Measurements from ENCODE around the gene ING1.

ING1 gene

DNA sequence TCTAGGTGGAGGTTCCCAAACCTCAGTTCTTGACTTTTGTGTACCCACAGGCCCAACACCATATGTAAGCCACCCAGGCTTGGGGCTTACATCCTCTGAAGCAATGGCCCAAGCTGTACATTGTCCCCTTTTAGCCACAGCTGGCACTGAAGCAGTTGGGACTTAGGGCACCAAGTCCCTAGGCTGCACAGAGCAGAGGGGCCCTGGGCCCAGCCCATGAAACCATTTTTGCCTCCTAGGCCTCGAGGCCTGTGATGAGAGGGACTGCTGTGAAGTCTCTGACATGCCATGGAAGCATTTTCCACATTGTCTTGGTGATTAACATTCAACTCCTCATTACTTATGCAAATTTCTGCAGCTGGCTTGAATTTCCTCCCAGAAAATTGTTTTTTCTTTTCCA lies 30.2 kb downstream of the ING1 start:
- no peak overlapping the region for H3K4me3 ChIP-seq (ENCODE audit: insufficient read depth, low read depth, low read length)
- 86 to 96% methylated on average over 1 of the region's 1 CpG for WGBS, 2 experiments
- H3K27me3 ChIP-seq (ENCODE audit: control insufficient read depth, insufficient read depth, low read length, poor library complexity, severe bottlenecking) = no peaks in the 10 kb centered on the region
- no peaks in the 10 kb centered on the region for H3K9me3 ChIP-seq (ENCODE audit: control insufficient read depth, low read length)
- H3K4me1 ChIP-seq (ENCODE audit: control insufficient read depth, insufficient read depth, low read length) = no peaks in the 10 kb centered on the region
- no peak overlapping the region for H3K27ac ChIP-seq (ENCODE audit: insufficient read depth, low read depth, low read length, poor library complexity, severe bottlenecking)
- no peaks in the 10 kb centered on the region for H3K36me3 ChIP-seq (ENCODE audit: control insufficient read depth, insufficient read depth, low read length)

DNA sequence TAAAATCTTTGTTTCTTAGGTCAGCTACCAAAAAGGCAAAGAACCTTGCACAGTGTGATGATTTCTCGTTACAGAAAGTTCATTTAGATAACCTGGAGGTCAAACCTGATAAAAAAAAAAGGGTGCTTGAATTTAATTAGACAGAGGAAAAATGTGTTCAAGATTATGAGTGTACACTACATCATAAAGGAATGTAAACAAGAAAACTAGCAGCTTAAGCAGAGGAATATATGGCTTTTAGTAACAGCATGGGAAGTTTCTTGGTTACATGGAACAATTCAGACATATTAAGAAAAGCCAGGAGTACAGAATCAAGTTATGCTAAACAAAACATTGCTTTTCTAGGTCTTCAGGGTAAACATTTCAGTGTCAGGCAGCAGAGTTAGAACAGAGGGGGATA lies 32.9 kb downstream of the ING1 start:
- Histone ChIP-seq H3K27me3 (ENCODE audit: control insufficient read depth, insufficient read depth, low read length, poor library complexity, severe bottlenecking) (no peaks in the 10 kb centered on the region), H3K9me3 (ENCODE audit: control insufficient read depth, low read length) (no peaks in the 10 kb centered on the region), H3K36me3 (ENCODE audit: control insufficient read depth, insufficient read depth, low read length) (no peaks in the 10 kb centered on the region), H3K4me1 (ENCODE audit: control insufficient read depth, insufficient read depth, low read length) (no peaks in the 10 kb centered on the region), H3K4me3 (ENCODE audit: insufficient read depth, low read depth, low read length) (no peak overlapping the region), H3K27ac (ENCODE audit: insufficient read depth, low read depth, low read length, poor library complexity, severe bottlenecking) (no peak overlapping the region)
- 85 to 89% methylated on average over 1 of the region's 1 CpG for WGBS, 2 experiments

DNA sequence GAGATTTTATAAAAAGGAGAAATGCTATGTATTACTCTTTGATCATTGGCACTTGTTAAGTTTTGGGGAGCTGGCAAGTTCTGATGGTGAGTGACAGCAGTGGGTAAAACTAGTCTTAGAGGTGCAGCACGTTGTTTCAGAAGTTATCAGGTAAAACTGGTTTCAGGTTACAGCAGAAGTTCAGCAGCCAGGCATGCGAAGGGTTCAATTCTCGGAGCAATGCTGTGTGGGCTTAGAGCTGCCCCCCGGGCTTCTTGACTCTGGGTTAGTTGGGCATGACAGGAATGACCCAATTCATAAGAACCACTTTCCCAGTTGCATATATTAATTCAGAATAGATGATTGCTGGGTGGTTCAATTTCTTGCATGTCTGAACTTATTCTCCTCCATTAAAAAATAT lies 34.8 kb downstream of the ING1 start:
- Histone ChIP-seq H3K4me3 (ENCODE audit: insufficient read depth, low read depth, low read length) (no peak overlapping the region), H3K27ac (ENCODE audit: insufficient read depth, low read depth, low read length, poor library complexity, severe bottlenecking) (no peak overlapping the region), H3K9me3 (ENCODE audit: control insufficient read depth, low read length) (no peaks in the 10 kb centered on the region), H3K36me3 (ENCODE audit: control insufficient read depth, insufficient read depth, low read length) (no peaks in the 10 kb centered on the region), H3K27me3 (ENCODE audit: control insufficient read depth, insufficient read depth, low read length, poor library complexity, severe bottlenecking) (no peaks in the 10 kb centered on the region), H3K4me1 (ENCODE audit: control insufficient read depth, insufficient read depth, low read length) (no peaks in the 10 kb centered on the region)
- 65 to 70% methylated on average over 4 of the region's 4 CpGs for WGBS, 2 experiments

GRCh38 chr13:110756219-110756631 lies 42.7 kb downstream of the ING1 start:
- Histone ChIP-seq H3K9me3 (ENCODE audit: control insufficient read depth, low read length) (no peaks in the 10 kb centered on the region), H3K27me3 (ENCODE audit: control insufficient read depth, insufficient read depth, low read length, poor library complexity, severe bottlenecking) (no peaks in the 10 kb centered on the region), H3K27ac (ENCODE audit: insufficient read depth, low read depth, low read length, poor library complexity, severe bottlenecking) (no peak overlapping the region), H3K4me1 (ENCODE audit: control insufficient read depth, insufficient read depth, low read length) (no peaks in the 10 kb centered on the region), H3K4me3 (ENCODE audit: insufficient read depth, low read depth, low read length) (no peak overlapping the region), H3K36me3 (ENCODE audit: control insufficient read depth, insufficient read depth, low read length) (no peaks in the 10 kb centered on the region)
- 66 to 70% methylated on average over 3 of the region's 3 CpGs for WGBS, 2 experiments

- WGBS, 2 experiments = 88 to 91% methylated on average over 14 of the region's 14 CpGs
- no peaks in the 10 kb centered on the region for H3K36me3 ChIP-seq (ENCODE audit: control insufficient read depth, insufficient read depth, low read length)
- H3K9me3 ChIP-seq (ENCODE audit: control insufficient read depth, low read length) = no peaks in the 10 kb centered on the region
- no peak overlapping the region for H3K4me3 ChIP-seq (ENCODE audit: insufficient read depth, low read depth, low read length)
- H3K27me3 ChIP-seq (ENCODE audit: control insufficient read depth, insufficient read depth, low read length, poor library complexity, severe bottlenecking) = no peaks in the 10 kb centered on the region
- H3K4me1 ChIP-seq (ENCODE audit: control insufficient read depth, insufficient read depth, low read length) = no peaks in the 10 kb centered on the region
- no peak overlapping the region for H3K27ac ChIP-seq (ENCODE audit: insufficient read depth, low read depth, low read length, poor library complexity, severe bottlenecking)
Observed at GRCh38 chr13:110757296-110757695, 43.8 kb downstream of the ING1 start.

DNA sequence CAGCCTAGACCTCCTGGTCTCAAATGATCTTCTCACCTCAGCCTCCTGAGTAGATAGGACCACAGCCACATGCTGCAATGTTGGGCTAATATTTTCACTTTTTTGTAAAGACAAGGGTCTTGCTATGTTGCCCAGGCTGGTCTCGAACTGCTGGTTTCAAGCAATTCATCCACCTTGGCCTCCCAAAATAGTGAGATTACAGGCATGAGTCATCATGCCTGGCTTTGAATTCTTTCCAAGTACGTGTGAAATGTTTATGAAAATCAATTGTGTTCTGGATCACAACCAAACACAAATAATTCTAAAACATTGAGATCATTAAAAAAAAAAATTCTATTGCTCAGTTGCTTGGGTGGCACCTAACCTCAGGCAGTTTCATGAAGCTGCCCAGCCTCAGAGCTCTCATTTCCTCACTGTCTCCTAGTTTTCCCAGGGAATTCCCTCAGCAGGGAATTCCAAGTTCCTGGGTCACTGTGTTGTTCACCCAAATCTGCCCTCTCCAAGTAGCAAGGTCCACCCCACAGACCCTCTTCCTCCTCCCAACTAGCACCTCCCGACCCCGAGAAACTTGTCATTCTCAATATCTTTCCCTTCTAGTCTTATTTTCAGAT lies 44.8 kb downstream of the ING1 start:
- no peaks in the 10 kb centered on the region for H3K36me3 ChIP-seq (ENCODE audit: control insufficient read depth, insufficient read depth, low read length)
- H3K9me3 ChIP-seq (ENCODE audit: control insufficient read depth, low read length) = no peaks in the 10 kb centered on the region
- H3K27me3 ChIP-seq (ENCODE audit: control insufficient read depth, insufficient read depth, low read length, poor library complexity, severe bottlenecking) = no peaks in the 10 kb centered on the region
- no peak overlapping the region for H3K4me3 ChIP-seq (ENCODE audit: insufficient read depth, low read depth, low read length)
- WGBS, 2 experiments = 96 to 100% methylated on average over 3 to 4 of the region's 4 CpGs
- no peaks in the 10 kb centered on the region for H3K4me1 ChIP-seq (ENCODE audit: control insufficient read depth, insufficient read depth, low read length)
- H3K27ac ChIP-seq (ENCODE audit: insufficient read depth, low read depth, low read length, poor library complexity, severe bottlenecking) = no peak overlapping the region

GRCh38 chr13:110759710-110760109 lies 46.2 kb downstream of the ING1 start:
- 95 to 98% methylated on average over 4 of the region's 4 CpGs for WGBS, 2 experiments
- Histone ChIP-seq H3K27me3 (ENCODE audit: control insufficient read depth, insufficient read depth, low read length, poor library complexity, severe bottlenecking) (no peaks in the 10 kb centered on the region), H3K4me3 (ENCODE audit: insufficient read depth, low read depth, low read length) (no peak overlapping the region), H3K9me3 (ENCODE audit: control insufficient read depth, low read length) (no peaks in the 10 kb centered on the region), H3K36me3 (ENCODE audit: control insufficient read depth, insufficient read depth, low read length) (no peaks in the 10 kb centered on the region), H3K27ac (ENCODE audit: insufficient read depth, low read depth, low read length, poor library complexity, severe bottlenecking) (no peak overlapping the region), H3K4me1 (ENCODE audit: control insufficient read depth, insufficient read depth, low read length) (no peaks in the 10 kb centered on the region)

GRCh38 chr13:110760611-110761010 lies 47.1 kb downstream of the ING1 start:
- no peaks in the 10 kb centered on the region for H3K27me3 ChIP-seq (ENCODE audit: control insufficient read depth, insufficient read depth, low read length, poor library complexity, severe bottlenecking)
- no peaks in the 10 kb centered on the region for H3K36me3 ChIP-seq (ENCODE audit: control insufficient read depth, insufficient read depth, low read length)
- H3K4me3 ChIP-seq (ENCODE audit: insufficient read depth, low read depth, low read length) = no peak overlapping the region
- H3K9me3 ChIP-seq (ENCODE audit: control insufficient read depth, low read length) = no peaks in the 10 kb centered on the region
- WGBS, 2 experiments = 94 to 95% methylated on average over 6 of the region's 6 CpGs
- H3K27ac ChIP-seq (ENCODE audit: insufficient read depth, low read depth, low read length, poor library complexity, severe bottlenecking) = no peak overlapping the region
- H3K4me1 ChIP-seq (ENCODE audit: control insufficient read depth, insufficient read depth, low read length) = no peaks in the 10 kb centered on the region

DNA sequence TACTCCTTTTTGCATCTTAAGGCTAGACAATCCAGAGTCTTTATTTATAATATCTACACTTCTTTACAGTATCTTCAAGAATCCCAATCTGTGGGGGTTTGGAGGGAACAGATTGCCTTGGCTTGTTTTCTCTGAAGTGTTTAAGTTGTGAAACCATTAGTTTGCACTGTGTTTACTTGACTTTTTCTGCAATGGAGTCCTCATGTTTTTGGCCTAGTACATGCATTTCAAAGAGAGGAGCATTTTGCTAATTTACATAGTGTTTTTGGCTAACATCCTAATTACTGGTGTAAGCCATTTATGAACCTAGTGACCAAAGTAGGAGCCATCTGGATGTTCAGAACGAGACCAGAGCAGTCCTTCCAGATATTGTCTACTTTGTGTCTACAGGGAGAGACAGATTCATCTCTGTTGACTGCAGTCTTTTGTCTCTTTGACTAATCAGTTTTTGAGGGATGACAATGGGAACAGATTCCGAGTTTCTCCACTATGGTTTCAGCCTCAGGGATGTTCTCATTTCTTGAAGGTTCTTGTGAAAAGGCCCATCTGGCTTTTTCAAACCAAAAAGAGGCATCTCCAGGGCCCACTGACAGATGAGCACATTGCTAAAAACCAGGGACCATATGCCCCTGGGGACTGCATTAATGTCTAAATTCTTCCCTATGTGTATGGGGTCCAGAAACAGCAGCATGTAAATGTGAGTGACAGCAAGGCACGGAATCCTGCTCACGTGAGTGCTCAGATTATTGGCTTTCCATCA lies 53.4 kb downstream of the ING1 start:
- no peak overlapping the region for H3K4me3 ChIP-seq (ENCODE audit: insufficient read depth, low read depth, low read length)
- H3K27ac ChIP-seq (ENCODE audit: insufficient read depth, low read depth, low read length, poor library complexity, severe bottlenecking) = no peak overlapping the region
- H3K27me3 ChIP-seq (ENCODE audit: control insufficient read depth, insufficient read depth, low read length, poor library complexity, severe bottlenecking) = no peaks in the 10 kb centered on the region
- H3K4me1 ChIP-seq (ENCODE audit: control insufficient read depth, insufficient read depth, low read length) = no peaks in the 10 kb centered on the region
- H3K36me3 ChIP-seq (ENCODE audit: control insufficient read depth, insufficient read depth, low read length) = no peaks in the 10 kb centered on the region
- no peaks in the 10 kb centered on the region for H3K9me3 ChIP-seq (ENCODE audit: control insufficient read depth, low read length)
- 78 to 82% methylated on average over 4 of the region's 4 CpGs for WGBS, 2 experiments

- no peak overlapping the region for H3K27ac ChIP-seq (ENCODE audit: insufficient read depth, low read depth, low read length, poor library complexity, severe bottlenecking)
- no peak overlapping the region for H3K4me3 ChIP-seq (ENCODE audit: insufficient read depth, low read depth, low read length)
- no peaks in the 10 kb centered on the region for H3K27me3 ChIP-seq (ENCODE audit: control insufficient read depth, insufficient read depth, low read length, poor library complexity, severe bottlenecking)
- H3K36me3 ChIP-seq (ENCODE audit: control insufficient read depth, insufficient read depth, low read length) = no peaks in the 10 kb centered on the region
- no peaks in the 10 kb centered on the region for H3K4me1 ChIP-seq (ENCODE audit: control insufficient read depth, insufficient read depth, low read length)
- H3K9me3 ChIP-seq (ENCODE audit: control insufficient read depth, low read length) = no peaks in the 10 kb centered on the region
- 87 to 92% methylated on average over 7 of the region's 7 CpGs for WGBS, 2 experiments
Observed at GRCh38 chr13:110767476-110767875, 54.0 kb downstream of the ING1 start.
